ENCODE measurements around the gene COL5A1. TPM values are rescaled to one million over a fixed set of nuclear protein-coding genes. Genes with fewer than 3 reads are reported as not detected.

COL5A1 gene
- total RNA-seq, 1 experiment from 2014 or later: 9.5 TPM

DNA sequence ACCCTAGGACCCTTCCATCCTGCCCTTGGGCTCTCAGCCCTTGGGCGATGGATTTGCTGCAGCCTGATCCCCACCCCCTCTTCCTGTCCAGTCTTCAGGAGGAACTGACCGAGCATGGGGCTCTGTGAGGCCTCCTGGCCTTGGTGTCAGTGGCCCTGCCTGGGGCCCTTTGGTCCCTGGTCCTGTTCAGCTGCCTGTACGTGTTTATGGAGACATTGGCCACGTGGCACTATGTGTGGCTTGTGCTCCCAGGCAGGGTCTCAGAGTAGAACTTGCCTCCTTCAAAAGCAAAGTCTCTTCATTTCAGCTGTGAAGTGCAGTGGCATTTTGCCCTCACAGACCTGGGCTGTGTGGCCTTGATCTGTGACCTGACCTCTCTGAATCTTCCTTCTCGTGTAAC is 250.1 kb downstream of the COL5A1 start:
- Histone ChIP-seq H2AK5ac (ENCODE audit: insufficient read length, low read length) (no peak overlapping the region), H4K20me1 (ENCODE audit: control insufficient read depth, insufficient read depth, insufficient read length) (no peaks in the 10 kb centered on the region), H3T11ph (ENCODE audit: low read length) (no peak overlapping the region), H4K5ac (ENCODE audit: insufficient read length, low read depth, low read length) (no peak overlapping the region), H4K91ac (ENCODE audit: insufficient read length, low read depth, low read length) (no peak overlapping the region), H2BK5ac (ENCODE audit: insufficient read length, low read length) (no peak overlapping the region), H3K23me2 (ENCODE audit: insufficient read length, low read depth, low read length, poor library complexity, severe bottlenecking) (no peaks in the 10 kb centered on the region), H3K79me1 (ENCODE audit: insufficient read depth, low read depth, low read length, poor library complexity, severe bottlenecking) (no peaks in the 10 kb centered on the region), H3K79me2 (ENCODE audit: insufficient read depth, low read length) (no peaks in the 10 kb centered on the region), H3K4ac (ENCODE audit: low read depth, low read length) (no peak overlapping the region), H3K4me2 (ENCODE audit: insufficient read depth, insufficient read length, low read length) (no peak overlapping the region), H2AFZ (ENCODE audit: low read length) (no peak overlapping the region), H2BK15ac (ENCODE audit: low read depth, low read length) (no peak overlapping the region), H3K18ac (ENCODE audit: insufficient read length, low read depth, low read length) (no peak overlapping the region), H2BK120ac (ENCODE audit: low read depth, low read length, poor library complexity, severe bottlenecking) (no peak overlapping the region), H3K23ac (ENCODE audit: insufficient read length, low read depth, low read length) (no peak overlapping the region), H3K14ac (ENCODE audit: insufficient read depth, low read length) (no peak overlapping the region), H3K9ac (ENCODE audit: extremely low read depth, insufficient read length, low read length) (no peak overlapping the region), H2BK12ac (ENCODE audit: insufficient read length, low read depth, low read length) (no peak overlapping the region), H4K8ac (replicated peaks; ENCODE audit: insufficient read length, low read depth, low read length) (no peak overlapping the region), H3K9me3 (ENCODE audit: control insufficient read depth, low read depth, low read length) (peaks cover 7% of the 10 kb centered on the region), H3K27me3 (ENCODE audit: insufficient read depth, low read length) (no peaks in the 10 kb centered on the region), H3K27ac (ENCODE audit: insufficient read length, low read depth, low read length) (no peak overlapping the region), H3K56ac (ENCODE audit: insufficient read length, low read depth, low read length) (no peak overlapping the region), H3K4me1 (ENCODE audit: insufficient read depth, low read length) (no peaks in the 10 kb centered on the region), H2BK20ac (ENCODE audit: low read depth, low read length, poor library complexity, severe bottlenecking) (no peak overlapping the region)
- H3K27me3 Mint-ChIP-seq (ENCODE audit: low read depth): peaks cover 6% of the 10 kb centered on the region
- no peak overlapping the region for H3K4me3 Mint-ChIP-seq
- TF ChIP-seq, protein P1, sequence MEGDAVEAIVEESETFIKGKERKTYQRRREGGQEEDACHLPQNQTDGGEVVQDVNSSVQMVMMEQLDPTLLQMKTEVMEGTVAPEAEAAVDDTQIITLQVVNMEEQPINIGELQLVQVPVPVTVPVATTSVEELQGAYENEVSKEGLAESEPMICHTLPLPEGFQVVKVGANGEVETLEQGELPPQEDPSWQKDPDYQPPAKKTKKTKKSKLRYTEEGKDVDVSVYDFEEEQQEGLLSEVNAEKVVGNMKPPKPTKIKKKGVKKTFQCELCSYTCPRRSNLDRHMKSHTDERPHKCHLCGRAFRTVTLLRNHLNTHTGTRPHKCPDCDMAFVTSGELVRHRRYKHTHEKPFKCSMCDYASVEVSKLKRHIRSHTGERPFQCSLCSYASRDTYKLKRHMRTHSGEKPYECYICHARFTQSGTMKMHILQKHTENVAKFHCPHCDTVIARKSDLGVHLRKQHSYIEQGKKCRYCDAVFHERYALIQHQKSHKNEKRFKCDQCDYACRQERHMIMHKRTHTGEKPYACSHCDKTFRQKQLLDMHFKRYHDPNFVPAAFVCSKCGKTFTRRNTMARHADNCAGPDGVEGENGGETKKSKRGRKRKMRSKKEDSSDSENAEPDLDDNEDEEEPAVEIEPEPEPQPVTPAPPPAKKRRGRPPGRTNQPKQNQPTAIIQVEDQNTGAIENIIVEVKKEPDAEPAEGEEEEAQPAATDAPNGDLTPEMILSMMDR (conservative IDR thresholded peaks at IDR 0.05): no peak
- WGBS (ENCODE audit: extremely low coverage, insufficient read length, low lambda C conversion rate): no CpG with 5 or more reads among the region's 5 CpGs
- no peak for DNase-seq
- H3K9me3 Mint-ChIP-seq: peaks cover 16 to 17% of the 10 kb centered on the region in 2 experiments; a peak in 4 of 5 replicates
- H3K36me3 Mint-ChIP-seq (ENCODE audit: insufficient read depth in 1 of 3, low read depth in 3 of 3): peaks cover 0 to 18% (median 6%) of the 10 kb centered on the region in 3 experiments; a peak in 4 of 7 replicates
- peak overlapping the region in 1 of 3 experiments; percentile 25; a peak in 1 of 7 replicates for H3K27ac Mint-ChIP-seq
- peaks cover 0 to 4% of the 10 kb centered on the region in 2 experiments; a peak in 2 of 4 replicates for H3K4me1 Mint-ChIP-seq
